DOHH2 (cell line): ENCODE data around the gene BCL2.

Experiments
- H3F3A ChIP-seq: fragments of 200-600 bp; sonication (generic), shearing (Covaris generic); 2 replicates; pipeline ENCODE4 v1.6.0; 2016; ENCODE audit warnings: antibody characterized with exemption, mild to moderate bottlenecking; ENCODE audit not compliant: control insufficient read depth, insufficient read depth
- H3K27ac ChIP-seq: fragments of 200-600 bp; sonication (generic); 2 replicates; pipeline ENCODE4 v1.5.1; 2014; ENCODE audit warnings: low read depth, mild to moderate bottlenecking, low read length, moderate library complexity
- H3K27me3 ChIP-seq: fragments of 200-600 bp; sonication (generic); 2 replicates; pipeline ENCODE4 v1.6.1; 2014; ENCODE audit warnings: mild to moderate bottlenecking, low read length, mixed read lengths; ENCODE audit not compliant: control insufficient read depth
- H3K36me3 ChIP-seq: fragments of 200-600 bp; sonication (generic); 2 replicates; pipeline ENCODE4 v1.6.1; 2014; ENCODE audit warnings: mild to moderate bottlenecking, low read length, moderate library complexity, mixed read lengths; ENCODE audit not compliant: control insufficient read depth
- H3K4me1 ChIP-seq: fragments of 200-600 bp; sonication (generic); 2 replicates; pipeline ENCODE4 v1.6.1; 2014; ENCODE audit warnings: mild to moderate bottlenecking, low read length, mixed read lengths; ENCODE audit not compliant: control insufficient read depth
- H3K4me2 ChIP-seq: fragments of 200-600 bp; sonication (generic); 2 replicates; pipeline ENCODE4 v1.6.0; 2014; ENCODE audit warnings: mild to moderate bottlenecking, low read length, moderate library complexity
- H3K4me3 ChIP-seq: fragments of 200-600 bp; sonication (generic); 2 replicates; pipeline ENCODE4 v1.5.1; 2014; ENCODE audit warnings: mild to moderate bottlenecking, low read length, mixed read lengths
- H3K79me2 ChIP-seq: fragments of 200-600 bp; sonication (generic); 2 replicates; pipeline ENCODE4 v1.6.1; 2014; ENCODE audit warnings: mild to moderate bottlenecking, low read length, mixed read lengths; ENCODE audit not compliant: control insufficient read depth
- H3K9me2 ChIP-seq: fragments of 200-600 bp; sonication (generic); replicated peaks from 2 replicates; pipeline ENCODE4 v1.6.1; 2014; ENCODE audit warnings: mild to moderate bottlenecking, low read length, mixed read lengths; ENCODE audit not compliant: control insufficient read depth
- H3K9me3 ChIP-seq: fragments of 200-600 bp; sonication (generic); 2 replicates; pipeline ENCODE4 v1.6.1; 2014; ENCODE audit warnings: antibody characterized with exemption, low read length, mixed read lengths; ENCODE audit not compliant: control insufficient read depth, insufficient read depth
- H4K20me1 ChIP-seq: fragments of 200-600 bp; sonication (generic); 2 replicates; pipeline ENCODE4 v1.6.0; 2014; ENCODE audit warnings: low read depth, mild to moderate bottlenecking, antibody characterized with exemption, low read length, moderate library complexity; ENCODE audit not compliant: control insufficient read depth, insufficient read depth
- CTCF ChIP-seq: fragments of 200-600 bp; sonication (generic); IDR thresholded peaks from one replicate; pipeline ENCODE4 v1.5.1; 2014; ENCODE audit warnings: antibody characterized with exemption, mild to moderate bottlenecking, low read depth, low read length; ENCODE audit not compliant: poor library complexity, severe bottlenecking
- EZH2phosphoT487 ChIP-seq: fragments of 200-600 bp; sonication (generic); IDR thresholded peaks from 2 replicates; pipeline ENCODE4 v1.6.1; 2017; ENCODE audit warnings: borderline replicate concordance, mild to moderate bottlenecking, antibody characterized with exemption, low read length, moderate library complexity, mixed read lengths

Gene BCL2

GRCh38 chr18:63213936-63214671 is 105.5 kb downstream of the BCL2 start:
- peaks cover 6% of the 10 kb centered on the region; the same call in 1 of the 2 replicates for H4K20me1 ChIP-seq
- H3K4me3 ChIP-seq, result peak overlapping the region; percentile 28; the same call in 1 of the 2 replicates
- peaks cover 44% of the 10 kb centered on the region for H3K36me3 ChIP-seq
- TF ChIP-seq CTCF (no peak), EZH2phosphoT487 (no peak)
- H3K27me3 ChIP-seq, result no peaks in the 10 kb centered on the region
- peaks cover 3% of the 10 kb centered on the region; the same call in 1 of the 2 replicates for H3F3A ChIP-seq
- H3K9me2 ChIP-seq, result no peaks in the 10 kb centered on the region
- peak overlapping the region; percentile 40 for H3K4me2 ChIP-seq
- H3K9me3 ChIP-seq, result no peaks in the 10 kb centered on the region
- H3K4me1 ChIP-seq, result peaks cover 88% of the 10 kb centered on the region
- H3K79me2 ChIP-seq, result peaks cover 98% of the 10 kb centered on the region
- H3K27ac ChIP-seq, result peak overlapping the region; percentile 32

GRCh38 chr18:63213331-63213900 is 106.2 kb downstream of the BCL2 start:
- Histone ChIP-seq H3K79me2 (peaks cover 98% of the 10 kb centered on the region), H3K4me2 (peak overlapping the region; percentile 40), H3K27ac (peak overlapping the region; percentile 32), H3K9me3 (no peaks in the 10 kb centered on the region), H3K27me3 (no peaks in the 10 kb centered on the region), H3K36me3 (peaks cover 44% of the 10 kb centered on the region), H3K9me2 (no peaks in the 10 kb centered on the region), H3F3A (peaks cover 3% of the 10 kb centered on the region), H4K20me1 (peaks cover 6% of the 10 kb centered on the region), H3K4me3 (peak overlapping the region; percentile 28; the same call in 1 of the 2 replicates), H3K4me1 (peaks cover 95% of the 10 kb centered on the region)
- no peak for TF ChIP-seq EZH2phosphoT487
- TF ChIP-seq CTCF, result no peak

GRCh38 chr18:63210521-63210920 is 109.0 kb downstream of the BCL2 start:
- H3K4me3 ChIP-seq, result peak overlapping the region; percentile 12; the same call in 1 of the 2 replicates
- peaks cover 98% of the 10 kb centered on the region for H3K4me1 ChIP-seq
- TF ChIP-seq EZH2phosphoT487, result no peak
- peak overlapping the region; percentile 77 for H3K27ac ChIP-seq
- peaks cover 55% of the 10 kb centered on the region for H3K36me3 ChIP-seq
- H4K20me1 ChIP-seq, result peaks cover 6% of the 10 kb centered on the region
- peaks cover 10% of the 10 kb centered on the region for H3F3A ChIP-seq
- no peaks in the 10 kb centered on the region for H3K9me3 ChIP-seq
- peaks cover 98% of the 10 kb centered on the region for H3K79me2 ChIP-seq
- H3K27me3 ChIP-seq, result no peaks in the 10 kb centered on the region
- no peaks in the 10 kb centered on the region for H3K9me2 ChIP-seq
- H3K4me2 ChIP-seq, result peak overlapping the region; percentile 73

GRCh38 chr18:63208676-63209075 is 110.9 kb downstream of the BCL2 start:
- Histone ChIP-seq H4K20me1 (no peaks in the 10 kb centered on the region; the same call in none of the 2 replicates), H3F3A (peaks cover 9% of the 10 kb centered on the region), H3K9me3 (no peaks in the 10 kb centered on the region), H3K4me2 (peak overlapping the region; percentile 73), H3K4me3 (peak overlapping the region; percentile 58), H3K27ac (peak overlapping the region; percentile 77), H3K9me2 (no peaks in the 10 kb centered on the region), H3K79me2 (peaks cover 99% of the 10 kb centered on the region), H3K36me3 (peaks cover 62% of the 10 kb centered on the region), H3K4me1 (peaks cover 97% of the 10 kb centered on the region), H3K27me3 (no peaks in the 10 kb centered on the region)
- TF ChIP-seq CTCF, result no peak
- TF ChIP-seq EZH2phosphoT487, result no peak
